Spleen (tissue), 7 donors: Measurements from ENCODE around the gene COL4A1.

Source experiments
- CTCF ChIP-seq, 11 experiments: fragments of 200-600 bp in 7 of 11; fragments of 450-650 bp in 4 of 11; sonication (generic) in 4 of 11; IDR thresholded peaks in 8 of 11; conservative IDR thresholded peaks in 3 of 11; 1 replicate in 7 of 11; 2 replicates in 4 of 11; pipeline versions ENCODE4 v1.4.0 to v1.8.0; 2016 to 2021; ENCODE audit warnings: antibody characterized with exemption in 11 of 11, inconsistent platforms in 4 of 11, mild to moderate bottlenecking in 1 of 11
- POLR2A ChIP-seq, 3 donors: fragments of 450-650 bp; IDR thresholded peaks; one replicate each; pipeline ENCODE4 v1.5.1; 2017; ENCODE audit warnings: antibody characterized with exemption in 3 of 3, mild to moderate bottlenecking in 1 of 3
- POLR2AphosphoS5 ChIP-seq, 3 donors: sonication (generic); formaldehyde crosslinking; IDR thresholded peaks; one replicate each; pipeline ENCODE4 v1.5.1; 2017; ENCODE audit warnings: antibody characterized with exemption in 3 of 3
- donor health status: DM: no; HTN: no; CAD: no; lungs with moderate emphysema.
- donor health status: DM: no; HTN: no; CAD: no.
- donor health status: DM: no; HTN: no; CAD: no.

DNA sequence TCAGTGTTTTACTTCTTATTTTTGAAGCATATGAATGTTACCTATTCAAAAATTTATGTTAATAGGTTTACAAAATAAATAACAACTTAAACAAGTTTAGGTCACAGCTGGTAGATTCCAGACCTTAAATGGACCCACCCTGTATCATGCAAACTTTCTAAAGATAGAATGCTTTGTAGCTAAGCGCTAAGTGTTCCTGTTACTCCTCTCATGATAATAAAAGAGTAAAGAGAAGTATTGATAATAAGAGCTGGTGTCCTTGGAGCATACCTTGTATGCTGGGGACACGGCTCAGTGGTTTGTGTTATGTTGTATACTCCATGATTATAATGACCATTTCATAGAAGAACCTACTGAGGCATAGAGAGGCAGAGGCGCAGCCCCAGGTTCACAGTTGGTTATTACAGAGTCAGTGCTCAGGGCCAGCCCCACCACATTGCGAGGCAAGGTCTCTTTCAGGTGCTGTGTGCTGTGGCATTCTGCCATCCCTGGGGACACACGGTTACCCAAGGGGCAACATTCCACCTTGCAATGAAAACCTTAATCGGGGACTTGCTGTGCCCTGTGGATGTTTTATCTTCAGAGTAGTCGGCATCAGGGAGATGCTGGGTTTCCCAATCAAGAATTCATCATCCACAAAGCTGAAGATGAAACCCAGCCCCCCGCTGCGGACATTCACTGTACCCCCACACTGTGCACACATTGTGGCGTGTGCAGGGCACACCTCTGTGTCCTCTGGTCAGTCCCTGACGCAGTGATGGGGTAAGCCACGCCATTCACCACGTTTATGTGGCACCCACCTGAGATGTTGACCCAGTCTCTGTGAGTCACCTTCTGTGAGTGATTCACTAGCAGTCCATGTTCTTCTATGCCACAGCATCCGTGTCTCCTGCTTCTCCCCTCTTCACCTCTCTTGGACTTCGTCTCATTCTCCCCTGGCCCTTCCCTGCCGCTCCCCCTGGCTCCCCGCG, 186.7 kb downstream of the COL4A1 start:
- no peak for TF ChIP-seq CTCF (IDR thresholded peaks at IDR 0.05 in 8 of 11, conservative IDR thresholded peaks at IDR 0.05 in 3 of 11)
- TF ChIP-seq POLR2A (IDR thresholded peaks at IDR 0.05): no peak
- no peak for TF ChIP-seq POLR2AphosphoS5 (IDR thresholded peaks at IDR 0.05)
